SKM-1 (cell line): Measurements from ENCODE around the gene CDH12.

Experiments used
- DNase-seq: peaks from one replicate; lab custom pipeline; 2025; ENCODE audit not compliant: unreplicated experiment; lab: John Stamatoyannopoulos, UW

The CDH12 gene

DNA sequence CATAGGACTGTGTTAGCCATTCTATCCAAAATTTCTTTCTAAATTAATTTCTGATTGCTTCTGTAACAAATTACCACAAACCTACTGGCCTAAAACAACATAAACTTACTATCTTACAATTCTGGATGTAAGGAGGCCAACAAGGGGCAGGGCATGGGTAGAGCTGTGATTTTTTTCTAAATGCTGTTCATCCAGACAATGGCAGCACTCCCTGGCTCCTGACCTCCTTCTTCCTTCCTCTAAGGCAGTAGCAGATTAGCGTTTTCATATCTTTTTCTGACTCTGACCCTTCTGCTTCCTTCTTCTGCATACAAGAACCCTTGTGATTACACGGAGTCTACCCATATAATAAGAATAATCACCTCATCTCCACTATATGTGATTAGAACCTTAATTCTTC, 1005.8 kb downstream of the CDH12 start:
- no peak for DNase-seq

DNA sequence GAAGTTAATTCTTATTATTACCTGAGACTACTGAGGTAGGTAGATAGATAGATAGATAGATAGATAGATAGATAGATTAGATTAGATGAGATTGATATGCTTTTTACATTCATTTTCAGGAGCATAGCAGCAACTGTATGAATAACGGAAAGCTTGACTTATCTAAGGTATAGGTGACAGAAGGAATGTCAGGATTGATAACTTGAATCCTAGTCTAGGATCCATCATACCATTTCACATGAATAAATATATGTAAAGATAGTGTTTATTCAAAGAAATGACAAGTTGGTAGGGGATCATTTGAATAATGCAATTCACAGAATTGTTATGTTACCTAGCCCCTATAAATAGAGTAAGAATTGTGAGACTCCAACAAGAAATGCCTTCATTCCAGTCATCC, 1008.2 kb downstream of the CDH12 start:
- no peak for DNase-seq

DNA sequence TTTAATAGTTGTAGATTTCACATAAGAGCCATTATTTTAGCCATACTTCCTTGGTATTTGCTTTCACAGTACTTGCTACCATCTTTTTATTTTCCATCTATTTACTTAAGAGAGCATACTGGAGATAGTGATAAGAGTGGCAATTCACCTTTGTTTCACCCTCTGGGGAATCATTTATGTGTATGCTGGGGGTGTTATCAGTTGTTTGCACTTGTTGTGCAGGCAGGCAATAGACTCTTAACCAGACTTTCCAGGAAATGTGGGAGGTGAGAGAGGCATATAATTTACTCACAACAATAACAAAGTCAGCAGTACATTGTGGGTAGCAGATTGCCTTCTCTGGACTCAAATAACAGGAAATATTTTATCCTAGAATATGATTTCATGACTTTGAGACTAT, 1018.3 kb downstream of the CDH12 start:
- no peak for DNase-seq

DNA sequence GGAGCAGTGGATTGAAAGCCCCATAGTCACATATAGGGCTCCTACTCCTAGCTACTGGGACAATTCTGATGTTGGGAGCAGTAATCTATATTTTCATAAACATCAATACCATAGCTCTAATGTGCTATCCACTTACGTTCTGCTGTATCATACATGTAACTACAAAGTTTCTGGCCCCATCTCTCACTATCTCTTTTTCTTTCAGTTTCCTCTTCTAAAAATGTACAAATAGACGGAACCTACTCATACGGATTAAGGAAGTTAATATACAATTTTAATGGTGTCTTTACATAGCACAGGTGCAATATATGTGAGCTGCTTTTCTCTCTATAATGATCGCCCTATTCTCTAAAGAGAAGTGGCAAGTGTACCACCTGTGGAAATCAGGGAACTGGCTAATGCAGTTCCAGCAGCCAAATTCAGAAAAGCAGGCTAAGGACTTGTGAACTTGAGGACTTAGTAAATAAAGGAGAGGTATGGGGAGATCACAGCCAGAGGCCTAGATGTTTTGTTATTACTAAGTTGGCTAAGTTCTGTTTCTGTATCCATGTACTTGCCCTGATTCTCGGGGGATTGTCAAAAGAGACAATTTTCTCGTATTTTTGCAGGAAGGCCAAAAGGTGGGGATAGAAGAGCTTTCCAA, 1021.9 kb downstream of the CDH12 start:
- no peak for DNase-seq

DNA sequence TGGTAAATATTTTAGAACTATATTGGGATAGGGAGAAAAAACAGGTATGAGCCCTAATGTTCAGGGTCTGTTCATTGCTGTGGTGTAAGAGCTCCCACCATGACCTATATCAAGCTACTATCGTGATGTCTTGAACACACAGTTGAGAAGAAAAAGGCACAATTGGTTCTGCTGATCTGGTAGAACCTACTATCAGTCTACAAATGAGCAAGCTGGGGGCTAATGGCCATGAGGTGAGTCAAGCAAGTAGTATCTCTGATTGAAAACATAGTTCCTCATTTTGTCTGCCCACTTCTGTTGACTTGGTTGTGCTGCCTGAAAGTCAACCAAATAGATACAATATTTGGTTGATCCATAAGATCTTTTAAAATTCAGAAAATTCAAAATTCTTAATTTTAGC, 1026.3 kb downstream of the CDH12 start:
- DNase-seq: no peak

DNA sequence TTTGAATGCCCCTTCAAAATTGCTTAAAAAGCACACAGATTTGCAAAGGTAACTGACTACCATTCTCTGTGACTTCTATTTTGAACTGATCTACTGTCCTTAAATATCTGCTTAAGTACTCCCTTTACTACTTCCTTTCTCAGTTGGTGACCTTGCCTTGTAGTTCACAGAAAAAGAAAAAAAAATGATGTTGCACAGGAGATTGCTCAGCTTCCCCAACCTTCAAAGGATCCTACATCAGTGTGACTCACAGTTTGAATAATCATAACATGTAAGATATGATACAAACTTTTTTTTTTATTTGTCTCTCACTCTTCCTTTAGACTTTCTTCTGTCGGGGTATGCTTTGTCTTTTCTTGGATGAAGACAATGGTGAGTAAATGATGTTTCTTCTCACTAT, 1029.6 kb downstream of the CDH12 start:
- no peak for DNase-seq

DNA sequence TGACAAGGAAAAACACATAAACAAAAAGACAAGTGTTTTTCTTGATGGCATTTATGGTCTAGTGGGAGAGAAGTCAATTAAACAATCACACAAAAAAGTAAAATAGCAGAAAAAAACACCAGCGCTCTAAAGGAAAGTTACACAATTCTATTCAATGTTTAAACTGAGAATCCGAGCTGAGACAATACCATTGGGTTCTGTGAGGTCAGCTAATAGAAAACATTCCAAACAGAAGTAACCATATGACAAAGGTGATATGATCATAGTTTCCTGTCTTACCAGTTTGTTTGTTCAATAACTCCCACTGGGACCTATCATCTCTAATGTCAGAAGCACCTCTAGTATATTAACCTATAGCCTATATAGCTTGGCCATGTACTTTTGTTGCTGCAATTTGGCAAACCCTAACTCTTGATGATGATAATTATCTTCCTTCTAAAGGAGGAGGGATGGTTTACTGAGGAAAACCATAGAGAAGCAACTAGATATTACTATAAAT, 1030.0 kb downstream of the CDH12 start:
- DNase-seq: no peak

DNA sequence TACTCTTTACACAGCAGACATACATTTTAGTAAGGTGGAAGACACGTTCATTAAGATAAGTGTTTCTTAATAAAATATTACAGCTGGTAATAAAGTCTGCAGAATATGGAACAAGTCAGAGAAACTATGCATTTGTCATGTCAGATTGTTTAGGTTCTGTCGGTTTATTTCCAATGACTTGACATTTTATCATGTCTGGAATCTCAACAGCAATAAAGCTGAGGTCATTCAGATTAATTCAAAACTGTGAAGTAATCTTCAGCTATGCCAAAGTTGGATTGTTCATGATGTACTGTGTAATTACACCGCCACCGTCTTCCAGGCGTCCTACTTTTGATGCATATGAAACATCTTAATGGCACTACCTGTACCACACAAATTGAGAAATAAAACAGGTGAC, 1032.6 kb downstream of the CDH12 start:
- DNase-seq: no peak

DNA sequence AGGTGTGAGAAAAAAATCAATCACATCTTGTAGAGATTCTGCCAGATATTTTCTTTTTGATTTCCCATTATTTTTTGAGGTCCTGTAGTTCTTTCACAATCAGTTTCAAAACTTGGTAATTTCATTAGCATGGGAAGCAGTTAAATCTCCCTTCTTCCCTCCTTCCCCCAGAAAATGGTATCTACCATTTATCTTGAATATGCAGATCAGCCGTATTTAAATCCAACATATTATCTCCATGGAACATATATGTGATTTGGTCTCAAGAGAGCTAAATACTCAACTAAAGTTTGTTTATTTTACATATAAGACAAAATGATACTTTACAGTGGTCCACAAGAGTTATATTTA, 1034.8 kb downstream of the CDH12 start:
- no peak for DNase-seq

DNA sequence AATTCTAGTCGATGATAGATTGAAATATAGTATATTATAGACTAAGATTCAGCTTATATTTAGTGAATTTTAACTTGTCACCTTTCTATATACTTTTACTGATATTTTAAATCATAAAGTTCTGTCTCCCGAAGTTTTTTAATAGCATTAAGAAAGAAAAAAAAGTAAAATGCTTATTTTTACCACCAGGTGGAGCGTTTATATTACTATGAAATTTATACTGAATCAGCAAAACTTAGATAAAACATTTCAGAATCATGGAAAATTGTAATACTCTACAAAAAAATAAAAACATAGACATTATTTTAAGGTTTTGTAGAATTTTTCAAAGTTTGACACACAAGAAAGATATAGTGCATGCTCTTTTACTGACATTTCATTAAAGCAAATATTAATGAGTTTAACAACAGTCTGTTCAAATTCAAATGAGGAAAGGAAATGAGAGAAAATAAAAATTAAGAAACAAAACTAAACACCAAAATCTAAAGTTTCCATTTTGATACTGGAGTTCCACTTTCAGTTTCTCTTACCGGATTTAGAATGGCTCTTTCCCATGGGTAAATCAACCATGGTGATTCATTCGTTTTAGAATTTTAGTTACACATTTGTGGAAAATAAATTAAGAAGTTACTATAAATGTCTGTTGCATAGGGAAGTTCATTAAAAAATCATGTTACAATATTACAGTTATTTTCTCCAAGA, 1035.3 kb downstream of the CDH12 start:
- no peak for DNase-seq

DNA sequence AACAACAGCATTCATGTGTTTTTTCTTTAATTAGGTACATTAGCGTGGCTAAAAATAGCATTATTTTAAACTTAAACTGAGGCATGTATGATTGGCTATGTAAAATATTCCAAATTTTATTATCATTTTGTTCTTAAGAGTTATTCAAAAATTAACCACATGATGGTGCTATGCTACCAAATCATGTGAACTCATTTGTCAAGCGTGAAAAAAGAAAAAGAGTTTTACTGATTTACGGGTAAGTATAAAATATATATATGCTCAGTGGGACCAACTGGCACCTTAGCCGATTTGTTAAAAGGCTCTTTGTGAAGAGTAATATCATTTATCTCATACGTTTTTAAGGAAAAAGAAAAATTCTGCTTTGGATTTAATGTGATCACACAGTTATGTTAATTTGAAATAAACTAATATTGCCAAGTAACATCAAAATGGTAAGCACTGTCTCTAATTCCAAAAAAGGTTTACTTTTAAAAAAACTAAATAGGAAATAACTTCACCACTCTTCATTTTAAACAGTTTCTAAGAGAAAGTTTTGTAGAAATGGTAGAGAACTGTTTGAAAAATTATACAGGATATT, 1042.3 kb downstream of the CDH12 start:
- no peak for DNase-seq

DNA sequence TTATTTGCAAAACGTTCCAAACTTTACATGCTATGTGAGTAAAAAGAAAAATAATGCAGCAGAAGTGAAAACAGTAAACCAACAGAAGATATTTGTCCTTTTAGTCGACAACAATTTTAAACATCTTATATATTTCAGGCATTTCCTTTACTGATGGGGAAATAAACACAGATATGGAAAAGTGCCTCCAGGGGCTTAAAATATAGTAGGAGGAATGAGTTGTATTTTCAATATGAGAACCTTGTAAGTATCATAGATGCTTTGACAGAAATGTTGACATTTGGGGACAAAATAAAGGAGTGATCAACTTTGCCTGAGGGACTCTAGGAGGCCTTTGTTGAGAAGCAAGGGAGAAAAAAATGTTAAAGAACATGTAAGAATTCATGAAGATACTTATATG, 1043.5 kb downstream of the CDH12 start:
- DNase-seq: no peak

DNA sequence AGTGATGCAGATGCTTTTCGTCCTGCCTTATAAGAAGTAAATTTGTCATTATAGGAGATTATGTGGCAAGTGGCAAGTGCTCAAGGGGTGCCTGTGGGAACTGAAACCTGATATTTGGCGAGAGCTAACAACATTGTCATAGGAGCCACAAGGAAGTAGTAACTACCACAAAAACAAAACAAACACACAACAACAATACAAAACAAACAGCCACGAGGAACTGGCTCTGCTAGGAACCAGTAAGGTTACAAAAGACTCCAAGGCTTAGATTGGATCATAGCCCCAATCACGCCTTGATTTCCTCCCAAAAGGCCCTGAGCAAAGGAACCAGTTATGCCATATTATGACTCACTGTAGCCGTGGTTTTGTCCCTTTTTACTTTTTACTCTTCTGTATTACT, 1045.2 kb downstream of the CDH12 start:
- DNase-seq: no peak

DNA sequence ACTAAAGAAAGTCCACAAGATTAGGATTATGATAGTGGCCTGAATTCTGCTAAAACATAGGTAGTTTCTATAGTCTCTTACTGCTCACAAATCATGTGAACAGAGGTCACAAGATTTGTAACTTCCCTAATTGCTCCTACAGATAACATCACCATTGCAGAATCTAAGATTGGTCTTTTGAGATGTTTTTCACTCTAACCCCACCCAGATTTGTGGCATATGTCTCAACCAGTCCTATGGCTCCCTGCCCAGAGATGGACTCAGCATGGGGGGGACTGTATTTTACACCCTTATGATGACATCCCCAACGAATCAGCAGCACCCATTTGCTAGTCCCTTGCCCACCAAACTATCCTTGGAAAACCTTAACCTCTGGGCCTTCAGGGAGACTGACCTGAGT, 1046.2 kb downstream of the CDH12 start:
- no peak for DNase-seq

DNA sequence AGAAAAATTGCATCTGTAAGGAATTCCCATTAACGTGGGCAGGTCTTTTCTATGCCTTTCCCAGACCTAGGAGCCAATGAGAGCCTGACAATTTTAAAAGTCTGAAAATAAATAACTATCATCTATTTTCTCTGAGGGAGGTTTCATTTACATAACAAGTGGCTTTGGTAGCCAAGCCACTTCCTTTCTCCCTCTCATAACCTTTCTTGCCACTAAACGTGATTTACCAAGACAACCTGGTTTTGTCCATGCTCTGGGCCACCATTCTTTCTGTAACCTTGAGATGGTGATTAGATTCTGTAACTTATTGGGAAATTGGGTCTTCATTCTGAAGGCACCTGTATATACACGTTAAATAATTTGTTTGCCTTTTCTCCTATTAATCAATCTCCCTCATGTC, 1046.9 kb downstream of the CDH12 start:
- no peak for DNase-seq

DNA sequence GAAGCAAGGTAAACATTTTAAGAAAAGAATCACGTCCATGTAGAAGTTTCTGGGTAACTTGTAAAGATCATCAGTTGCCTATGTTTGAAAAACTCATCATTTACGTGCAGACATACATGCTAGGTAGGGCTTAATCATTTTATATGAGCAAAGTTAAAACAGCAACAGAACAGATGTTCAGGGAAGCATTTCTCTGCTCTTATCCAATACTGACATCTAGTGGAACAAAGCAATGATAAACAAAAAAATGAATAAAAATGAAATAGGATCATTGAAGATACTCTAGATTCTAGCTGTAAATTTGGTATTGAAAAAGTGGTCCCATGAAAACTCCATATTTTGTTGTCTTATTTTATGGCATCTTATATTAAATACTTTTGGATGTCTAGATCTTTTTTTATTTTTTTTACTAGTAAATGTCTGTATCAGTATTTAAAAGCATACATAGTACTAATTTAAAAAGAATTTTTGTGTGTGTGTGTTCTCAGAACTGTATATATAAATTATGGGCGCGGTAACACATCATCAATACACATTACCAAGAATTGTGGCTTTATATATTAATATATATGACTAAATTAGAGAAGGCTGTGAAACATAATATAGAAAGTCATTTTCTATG, 1050.2 kb downstream of the CDH12 start:
- no peak for DNase-seq

DNA sequence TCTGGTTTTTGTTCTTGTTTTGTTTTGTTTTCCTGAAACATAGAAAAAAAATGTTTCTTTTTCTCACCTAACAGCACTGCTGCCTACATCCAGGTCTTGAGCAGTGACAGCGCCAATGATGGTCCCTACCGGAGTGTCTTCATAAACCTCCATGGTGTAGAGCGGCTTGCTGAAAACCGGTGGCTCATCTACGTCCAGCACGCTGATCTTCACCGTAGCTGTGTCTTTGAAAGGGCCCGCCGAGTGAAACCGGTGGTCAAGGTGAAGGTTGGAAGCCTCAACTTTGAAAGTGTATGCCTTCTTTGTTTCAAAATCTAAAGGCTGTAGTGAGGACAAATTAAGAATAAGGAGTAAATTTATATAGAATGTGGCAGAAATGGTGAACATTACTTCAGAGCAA, 1051.0 kb downstream of the CDH12 start:
- no peak for DNase-seq

DNA sequence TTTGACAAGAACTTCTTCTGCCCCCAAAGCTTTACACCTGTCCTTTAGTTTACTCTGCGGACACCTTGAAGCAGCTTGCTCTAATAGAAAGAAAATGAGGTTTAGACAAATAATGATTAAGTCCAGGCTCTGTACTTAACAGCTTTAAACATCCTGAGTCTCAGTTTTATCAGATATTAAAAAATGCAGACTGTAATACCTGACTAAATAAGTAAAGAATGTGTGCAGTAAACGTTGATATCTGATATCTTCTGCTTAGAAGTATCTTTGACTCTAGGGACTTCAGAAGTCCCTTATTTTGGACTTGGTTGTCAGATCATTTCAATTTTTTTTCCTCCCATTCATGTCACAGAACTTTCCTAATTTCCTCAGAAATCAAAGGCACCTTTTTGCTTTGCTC, 1060.4 kb downstream of the CDH12 start:
- no peak for DNase-seq

DNA sequence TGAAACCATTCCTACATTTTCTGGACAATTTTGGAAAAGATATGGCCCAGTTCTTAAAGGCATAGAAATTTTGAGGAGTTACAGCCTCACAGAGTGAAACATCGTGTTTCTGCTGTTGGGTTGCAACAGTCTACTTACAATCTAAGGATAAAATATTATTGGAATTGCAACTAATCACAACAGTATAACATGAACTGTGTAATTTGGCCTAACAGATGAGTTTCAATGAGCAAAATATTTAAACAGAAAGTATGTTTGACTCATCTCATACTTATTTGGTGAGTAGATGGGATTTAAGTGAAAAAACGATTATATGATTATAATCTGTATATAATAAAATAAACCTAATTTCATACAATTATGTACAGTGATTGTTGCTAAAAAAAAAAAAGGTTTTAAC, 1061.8 kb downstream of the CDH12 start:
- DNase-seq: no peak

DNA sequence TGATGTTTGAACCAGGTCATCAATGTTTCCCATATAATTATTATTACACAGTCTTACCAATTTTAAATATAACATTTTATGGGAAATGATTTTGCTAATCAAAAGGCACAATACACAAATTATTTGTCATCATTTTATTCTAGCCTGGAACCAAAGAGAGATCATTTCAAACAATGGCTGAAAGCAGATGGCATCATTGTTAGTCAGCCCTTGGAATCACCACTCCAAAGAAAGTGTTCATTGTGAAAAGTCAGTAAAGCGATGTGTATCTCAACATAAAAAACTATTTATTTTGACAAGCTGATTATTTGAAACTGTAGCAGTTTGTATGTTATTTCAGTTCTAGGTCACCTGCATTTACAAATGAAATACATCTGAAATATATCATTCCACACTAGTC, 1068.7 kb downstream of the CDH12 start:
- no peak for DNase-seq

DNA sequence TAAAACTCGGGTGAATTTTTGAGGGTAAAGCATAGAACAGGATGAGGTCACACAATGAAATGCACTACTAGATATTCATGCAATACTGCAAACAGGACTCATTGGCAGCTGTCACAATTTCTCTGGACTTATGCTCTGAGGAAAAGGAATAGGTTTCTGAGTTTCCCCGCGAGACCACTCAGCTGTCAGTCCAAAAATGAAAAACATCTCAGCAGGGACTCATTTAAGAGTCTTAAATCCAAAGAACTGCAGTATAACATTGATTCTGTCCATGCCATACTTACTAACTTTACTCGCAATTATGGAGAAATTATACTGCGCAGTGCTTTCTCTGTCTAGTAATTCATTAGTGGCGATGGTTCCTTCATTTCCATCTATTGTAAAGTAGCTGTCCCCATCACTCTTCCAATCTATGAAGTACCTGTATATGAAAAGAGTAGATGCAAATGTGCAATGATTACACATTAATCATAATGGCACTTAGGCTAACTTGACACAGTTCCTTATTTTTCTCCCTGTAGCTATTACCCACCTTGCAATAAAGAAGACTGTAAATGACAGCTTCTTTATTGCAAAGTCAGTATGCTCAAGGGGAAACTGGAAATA, 1070.0 kb downstream of the CDH12 start:
- no peak for DNase-seq

DNA sequence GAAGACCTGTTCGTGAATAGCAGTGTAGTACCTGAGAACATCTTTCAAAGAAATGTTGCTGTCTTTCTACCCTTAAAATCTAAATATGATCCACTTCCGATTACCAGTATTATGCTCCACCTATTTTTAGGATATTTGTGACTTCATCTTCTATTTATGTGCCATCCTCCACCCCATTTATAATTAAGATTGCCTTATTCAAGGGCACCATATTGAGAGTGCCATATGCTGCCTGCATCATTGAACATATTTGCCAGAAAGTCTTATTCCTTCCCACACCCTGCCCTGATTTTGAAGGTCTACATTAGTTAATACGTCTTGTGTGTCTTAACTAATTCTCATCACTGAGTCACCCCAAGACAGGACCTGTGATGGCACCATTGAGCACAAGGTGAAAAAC, 1076.7 kb downstream of the CDH12 start:
- no peak for DNase-seq
